Measurements from ENCODE around the gene NFKB2. TPM values are rescaled to one million over a fixed set of nuclear protein-coding genes. Genes with fewer than 3 reads are reported as not detected.

The NFKB2 gene
- total RNA-seq, 4 donors from 2014 or later, result 13.7 to 54.4 (median 28.8) TPM

- no peak for TF ChIP-seq CTCF (IDR thresholded peaks at IDR 0.05)
- ATAC-seq (ENCODE audit: low FRiP score) (no peak), DNase-seq (ENCODE audit: low spot score) (no peak)
These were observed 27.4 kb upstream of the NFKB2 start for GRCh38 chr10:102368077-102368476.

- no peak for DNase-seq (ENCODE audit: low spot score)
- TF ChIP-seq CTCF (IDR thresholded peaks at IDR 0.05), result no peak
- no peak for ATAC-seq (ENCODE audit: low FRiP score)
These were observed 24.2 kb upstream of the NFKB2 start for GRCh38 chr10:102371295-102371694.

GRCh38 chr10:102375250-102375649 lies 20.3 kb upstream of the NFKB2 start:
- DNase-seq (ENCODE audit: low spot score) (no peak), ATAC-seq (ENCODE audit: low FRiP score) (no peak)
- no peak for TF ChIP-seq CTCF (IDR thresholded peaks at IDR 0.05)

- DNase-seq (ENCODE audit: low spot score), result no peak
These were observed 19.6 kb upstream of the NFKB2 start for GRCh38 chr10:102375867-102376266.

GRCh38 chr10:102376901-102377300 lies 18.6 kb upstream of the NFKB2 start:
- DNase-seq (ENCODE audit: low spot score) (no peak), ATAC-seq (ENCODE audit: low FRiP score) (no peak)
- TF ChIP-seq CTCF (IDR thresholded peaks at IDR 0.05), result no peak

More at GRCh38 chr10:102375867-102376266, 19.6 kb upstream of the NFKB2 start:
- no peak for TF ChIP-seq CTCF (IDR thresholded peaks at IDR 0.05)
- no peak for ATAC-seq (ENCODE audit: low FRiP score)

GRCh38 chr10:102379383-102379782 lies 16.1 kb upstream of the NFKB2 start:
- no peak for ATAC-seq (ENCODE audit: low FRiP score)
- no peak for TF ChIP-seq CTCF (IDR thresholded peaks at IDR 0.05)

GRCh38 chr10:102381983-102382382 lies 13.5 kb upstream of the NFKB2 start:
- no peak for TF ChIP-seq CTCF (IDR thresholded peaks at IDR 0.05)
- DNase-seq (ENCODE audit: low spot score), result no peak
- no peak for ATAC-seq (ENCODE audit: low FRiP score)

More at GRCh38 chr10:102379383-102379782, 16.1 kb upstream of the NFKB2 start:
- no peak for DNase-seq (ENCODE audit: low spot score)
